ENCODE measurements around the gene RASSF10.

Gene RASSF10

GRCh38 chr11:13055200-13055599 is 46.1 kb downstream of the RASSF10 start:
- no peak for DNase-seq (ENCODE audit: low spot score)

- no peak for DNase-seq (ENCODE audit: low spot score)
Measured at GRCh38 chr11:13061294-13061990, 52.3 kb downstream of the RASSF10 start.

Data from D341Med (cell line).